ENCODE results near the gene PPP1R2C.
A peak's percentile ranks its signal among the peaks of the same experiment; 100 is the strongest.

The PPP1R2C gene

GRCh38 chrX:42752730-42753129 is 25.2 kb downstream of the PPP1R2C start:
- Histone ChIP-seq H3K4me3 (no peak overlapping the region), H3K27ac (no peak overlapping the region)

GRCh38 chrX:42751573-42751972 is 26.4 kb downstream of the PPP1R2C start:
- H3K27ac ChIP-seq: no peak overlapping the region
- no peak overlapping the region for H3K4me3 ChIP-seq

- Histone ChIP-seq H3K27ac (peak overlapping the region in 1 of 21 experiments; percentile 25), H3K4me3 (no peak overlapping the region)
These were observed 29.7 kb downstream of the PPP1R2C start for GRCh38 chrX:42748067-42748850.

- Histone ChIP-seq H3K27ac (peak overlapping the region in 1 of 21 experiments; percentile 14), H3K4me3 (no peak overlapping the region)
These were observed 31.4 kb downstream of the PPP1R2C start for GRCh38 chrX:42746606-42747005.

DNA sequence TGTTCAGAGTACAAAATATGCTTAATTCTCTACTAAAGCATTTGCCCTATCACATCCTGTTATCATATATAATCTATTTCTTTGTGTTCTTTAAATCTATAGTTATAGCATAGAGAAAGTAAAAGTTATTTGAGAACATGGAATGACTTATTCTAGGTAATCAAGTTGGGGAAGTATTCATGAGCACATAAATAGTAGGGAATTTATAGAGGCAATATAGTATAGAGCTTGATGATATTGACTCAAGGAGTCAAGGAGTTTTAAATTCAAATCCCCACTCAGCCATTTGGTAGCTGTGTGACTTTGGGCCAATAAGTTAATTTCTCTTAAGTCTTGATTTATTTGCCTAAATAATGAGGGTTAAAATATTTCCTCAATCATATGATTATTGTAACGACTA is 37.5 kb downstream of the PPP1R2C start:
- H3K27ac ChIP-seq: no peak overlapping the region
- H3K4me3 ChIP-seq: no peak overlapping the region

DNA sequence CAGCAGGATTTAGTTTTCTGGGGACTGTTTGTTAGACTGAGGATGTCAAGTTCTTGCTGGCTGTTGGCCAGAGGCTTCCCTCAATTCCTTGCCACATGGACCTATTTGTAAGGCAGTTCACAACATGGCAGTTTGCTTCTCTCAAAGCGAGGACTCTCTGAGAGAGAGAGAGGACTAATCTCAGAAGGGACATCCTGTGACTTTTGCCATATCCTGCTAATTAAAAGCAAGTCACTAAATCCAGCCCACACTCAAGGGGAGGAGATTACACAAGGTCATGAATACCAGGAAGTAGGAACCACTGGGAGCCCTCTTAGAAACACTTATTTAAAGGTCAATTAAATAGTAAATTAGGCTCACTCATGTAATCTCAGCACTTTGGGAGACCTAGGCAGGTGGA is 38.2 kb downstream of the PPP1R2C start:
- Histone ChIP-seq H3K27ac (peak overlapping the region in 1 of 21 experiments; percentile 50), H3K4me3 (no peak overlapping the region)

GRCh38 chrX:42739258-42739657 is 38.7 kb downstream of the PPP1R2C start:
- no peak overlapping the region for H3K4me3 ChIP-seq
- peak overlapping the region in 2 of 21 experiments; percentile 4 to 50 for H3K27ac ChIP-seq

- peak overlapping the region in 1 of 21 experiments; percentile 4 for H3K27ac ChIP-seq
- no peak overlapping the region for H3K4me3 ChIP-seq
These were observed 39.4 kb downstream of the PPP1R2C start for GRCh38 chrX:42738552-42738951.

DNA sequence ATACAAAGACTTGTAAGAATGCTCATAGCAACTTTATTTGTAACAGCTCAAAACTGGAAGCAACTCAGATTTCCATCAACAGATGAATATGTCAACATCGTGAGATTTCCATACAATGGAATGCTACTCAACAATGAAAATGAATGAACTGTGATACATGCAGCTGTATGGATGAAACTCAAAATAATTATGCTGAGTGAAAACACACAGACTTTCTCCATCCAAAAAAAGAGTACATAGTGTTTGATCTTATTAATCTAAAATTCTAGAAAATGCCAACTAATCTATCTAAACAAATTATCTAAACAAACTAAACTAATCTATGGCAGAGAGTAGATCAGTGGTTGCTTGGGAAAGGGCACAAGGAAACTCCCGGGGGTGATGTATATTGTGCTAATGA is 42.7 kb downstream of the PPP1R2C start:
- no peak overlapping the region for H3K27ac ChIP-seq
- no peak overlapping the region for H3K4me3 ChIP-seq

- no peak overlapping the region for H3K4me3 ChIP-seq
- H3K27ac ChIP-seq: no peak overlapping the region
These were observed 45.5 kb downstream of the PPP1R2C start for GRCh38 chrX:42732506-42732905.
